Measurements from ENCODE around the gene AGAP1. TPM values are rescaled to one million over a fixed set of nuclear protein-coding genes. Genes with fewer than 3 reads are reported as not detected.

AGAP1 gene
- total RNA-seq, 2 experiments from 2014 or later, result 0.89 to 0.97 TPM

GRCh38 chr2:236113948-236114347, 620.1 kb downstream of the AGAP1 start:
- POLR2A ChIA-PET, result no interaction called here
- H3K9me3 Mint-ChIP-seq, result no peaks in the 10 kb centered on the region
- H3K36me3 Mint-ChIP-seq (ENCODE audit: low read depth), result no peaks in the 10 kb centered on the region
- H3K27ac Mint-ChIP-seq, result no peak overlapping the region
- peaks cover 15% of the 10 kb centered on the region for H3K27me3 Mint-ChIP-seq
- no peak overlapping the region for H3K4me3 Mint-ChIP-seq
- CTCF ChIA-PET, result no interaction called here
- no peaks in the 10 kb centered on the region for H3K4me1 Mint-ChIP-seq
- no peak for DNase-seq

- no peak for DNase-seq
- Mint-ChIP-seq H3K27ac (no peak overlapping the region), H3K27me3 (peaks cover 14% of the 10 kb centered on the region), H3K9me3 (no peaks in the 10 kb centered on the region), H3K4me1 (no peaks in the 10 kb centered on the region), H3K36me3 (ENCODE audit: low read depth) (no peaks in the 10 kb centered on the region), H3K4me3 (no peak overlapping the region)
- ChIA-PET POLR2A (no interaction called here), CTCF (no interaction called here)
These were observed 621.1 kb downstream of the AGAP1 start for GRCh38 chr2:236114959-236115358.

DNA sequence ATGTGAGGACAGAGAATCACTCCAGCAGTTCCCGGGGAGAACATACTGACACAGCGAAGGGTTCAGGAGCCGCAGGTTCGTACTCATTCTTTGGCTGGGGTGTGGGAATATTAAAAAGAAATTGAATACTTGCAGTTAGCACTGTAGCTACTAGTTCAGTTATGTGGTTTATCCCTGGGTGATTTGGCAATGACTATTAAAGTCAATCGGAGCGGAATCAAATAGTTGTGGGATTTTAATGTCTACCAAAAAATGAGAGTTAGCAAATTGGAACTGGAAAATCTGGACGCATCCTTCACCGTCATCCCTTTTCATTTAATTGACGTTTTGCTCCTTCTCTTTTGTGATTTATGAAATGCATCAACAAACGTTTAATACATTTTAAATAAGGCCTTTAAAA, 623.6 kb downstream of the AGAP1 start:
- POLR2A ChIA-PET, result no interaction called here
- Mint-ChIP-seq H3K27me3 (peaks cover 14% of the 10 kb centered on the region), H3K27ac (no peak overlapping the region), H3K36me3 (ENCODE audit: low read depth) (no peaks in the 10 kb centered on the region), H3K9me3 (no peaks in the 10 kb centered on the region), H3K4me3 (no peak overlapping the region), H3K4me1 (no peaks in the 10 kb centered on the region)
- DNase-seq, result no peak
- CTCF ChIA-PET, result no interaction called here

DNA sequence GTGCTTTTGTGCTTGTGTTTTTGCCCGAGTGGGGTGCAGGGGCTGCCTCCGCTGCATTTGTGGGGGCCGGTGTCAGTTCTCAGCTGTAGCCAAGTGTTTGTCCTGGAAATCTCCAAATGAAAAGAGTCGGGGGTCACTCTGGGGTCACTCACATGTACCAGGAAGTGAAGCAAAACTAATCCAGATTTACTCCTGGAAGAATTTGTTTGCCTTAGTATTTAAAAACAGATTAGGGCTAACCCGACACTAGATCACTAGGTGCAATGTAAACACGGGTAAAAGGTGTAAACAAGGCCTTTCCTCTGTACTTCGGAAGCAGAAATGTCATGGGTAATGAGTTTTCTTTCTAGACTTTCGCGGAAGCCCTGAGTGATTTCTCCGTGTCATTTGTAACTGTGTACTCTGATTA, 624.0 kb downstream of the AGAP1 start:
- POLR2A ChIA-PET, result no interaction called here
- Mint-ChIP-seq H3K4me3 (no peak overlapping the region), H3K4me1 (no peaks in the 10 kb centered on the region), H3K27ac (no peak overlapping the region), H3K9me3 (no peaks in the 10 kb centered on the region), H3K36me3 (ENCODE audit: low read depth) (no peaks in the 10 kb centered on the region), H3K27me3 (peaks cover 14% of the 10 kb centered on the region)
- DNase-seq, result no peak
- CTCF ChIA-PET, result no interaction called here

GRCh38 chr2:236119003-236119402, 625.2 kb downstream of the AGAP1 start:
- Mint-ChIP-seq H3K4me1 (no peaks in the 10 kb centered on the region), H3K4me3 (no peak overlapping the region), H3K27me3 (peaks cover 14% of the 10 kb centered on the region), H3K9me3 (no peaks in the 10 kb centered on the region), H3K36me3 (ENCODE audit: low read depth) (no peaks in the 10 kb centered on the region), H3K27ac (no peak overlapping the region)
- ChIA-PET POLR2A (no interaction called here), CTCF (no interaction called here)
- no peak for DNase-seq

DNA sequence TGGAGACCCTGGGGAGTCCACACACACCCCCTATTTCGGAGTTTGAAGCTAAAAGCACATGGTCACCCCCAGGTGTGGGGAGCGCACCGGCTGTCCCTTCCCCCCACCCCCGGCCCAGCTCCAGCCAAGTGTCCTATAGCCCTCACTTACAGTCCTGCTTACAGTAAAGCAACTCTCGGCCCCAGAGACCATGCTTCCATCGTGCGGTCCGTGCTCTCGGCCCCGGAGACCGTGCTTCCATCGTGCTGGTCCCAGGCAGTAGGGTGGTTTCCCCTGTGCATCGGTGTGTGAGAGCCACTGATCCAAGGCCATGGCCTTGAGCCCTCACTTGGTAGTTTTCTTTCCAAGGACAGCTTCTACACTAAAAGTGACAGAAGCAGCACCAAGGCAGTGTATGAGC, 625.6 kb downstream of the AGAP1 start:
- Mint-ChIP-seq H3K4me1 (no peaks in the 10 kb centered on the region), H3K27me3 (peaks cover 14% of the 10 kb centered on the region), H3K9me3 (no peaks in the 10 kb centered on the region), H3K27ac (no peak overlapping the region), H3K36me3 (ENCODE audit: low read depth) (no peaks in the 10 kb centered on the region), H3K4me3 (no peak overlapping the region)
- ChIA-PET CTCF (no interaction called here), POLR2A (no interaction called here)
- DNase-seq, result no peak

DNA sequence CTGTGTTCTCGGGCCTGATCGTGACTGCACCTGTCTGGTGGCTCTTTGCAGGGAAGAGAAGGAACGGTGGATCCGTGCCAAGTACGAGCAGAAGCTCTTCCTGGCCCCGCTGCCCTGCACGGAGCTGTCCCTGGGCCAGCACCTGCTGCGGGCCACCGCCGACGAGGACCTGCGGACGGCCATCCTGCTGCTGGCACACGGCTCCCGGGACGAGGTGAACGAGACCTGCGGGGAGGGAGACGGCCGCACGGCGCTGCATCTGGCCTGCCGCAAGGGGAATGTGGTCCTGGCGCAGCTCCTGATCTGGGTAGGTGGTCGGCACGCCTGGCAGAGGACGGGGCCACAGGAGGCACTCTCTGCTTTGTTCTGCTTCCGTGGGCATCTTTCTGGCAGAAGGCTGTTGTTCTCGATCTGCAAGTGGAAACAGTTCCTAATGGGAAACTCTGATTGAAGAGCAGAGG, 626.3 kb downstream of the AGAP1 start:
- POLR2A ChIA-PET, result no interaction called here
- no peaks in the 10 kb centered on the region for H3K4me1 Mint-ChIP-seq
- CTCF ChIA-PET, result no interaction called here
- H3K4me3 Mint-ChIP-seq, result no peak overlapping the region
- no peak overlapping the region for H3K27ac Mint-ChIP-seq
- no peak for DNase-seq
- H3K27me3 Mint-ChIP-seq, result peaks cover 14% of the 10 kb centered on the region
- no peaks in the 10 kb centered on the region for H3K9me3 Mint-ChIP-seq
- H3K36me3 Mint-ChIP-seq (ENCODE audit: low read depth), result no peaks in the 10 kb centered on the region

DNA sequence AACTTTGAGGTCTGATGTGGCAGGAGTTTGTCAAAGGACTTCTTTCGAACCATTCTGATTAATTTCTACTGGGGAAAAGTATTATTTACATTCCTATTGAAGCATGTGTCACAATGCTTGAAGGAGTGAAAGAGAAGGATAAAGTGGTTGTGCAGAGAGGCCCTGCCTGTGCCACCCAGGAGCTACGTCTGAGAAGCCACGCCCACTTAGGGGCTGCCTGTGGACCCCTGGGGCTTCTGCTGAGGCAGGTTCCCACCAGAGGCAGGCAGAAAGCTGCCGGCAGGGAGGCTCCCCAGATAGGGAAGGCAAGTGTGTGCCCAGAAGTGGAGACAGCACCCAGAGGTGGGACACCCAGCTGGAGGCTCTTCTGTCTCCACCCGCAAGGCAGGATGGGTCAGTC, 627.0 kb downstream of the AGAP1 start:
- Mint-ChIP-seq H3K36me3 (ENCODE audit: low read depth) (no peaks in the 10 kb centered on the region), H3K27ac (no peak overlapping the region), H3K27me3 (peaks cover 14% of the 10 kb centered on the region), H3K4me1 (no peaks in the 10 kb centered on the region), H3K9me3 (no peaks in the 10 kb centered on the region), H3K4me3 (no peak overlapping the region)
- no peak for DNase-seq
- ChIA-PET POLR2A (no interaction called here), CTCF (no interaction called here)

GRCh38 chr2:236121546-236121945, 627.7 kb downstream of the AGAP1 start:
- H3K9me3 Mint-ChIP-seq, result no peaks in the 10 kb centered on the region
- H3K27me3 Mint-ChIP-seq, result peaks cover 14% of the 10 kb centered on the region
- H3K36me3 Mint-ChIP-seq (ENCODE audit: low read depth), result no peaks in the 10 kb centered on the region
- DNase-seq, result no peak
- no peak overlapping the region for H3K4me3 Mint-ChIP-seq
- POLR2A ChIA-PET, result no interaction called here
- CTCF ChIA-PET, result no interaction called here
- no peak overlapping the region for H3K27ac Mint-ChIP-seq
- H3K4me1 Mint-ChIP-seq, result no peaks in the 10 kb centered on the region

DNA sequence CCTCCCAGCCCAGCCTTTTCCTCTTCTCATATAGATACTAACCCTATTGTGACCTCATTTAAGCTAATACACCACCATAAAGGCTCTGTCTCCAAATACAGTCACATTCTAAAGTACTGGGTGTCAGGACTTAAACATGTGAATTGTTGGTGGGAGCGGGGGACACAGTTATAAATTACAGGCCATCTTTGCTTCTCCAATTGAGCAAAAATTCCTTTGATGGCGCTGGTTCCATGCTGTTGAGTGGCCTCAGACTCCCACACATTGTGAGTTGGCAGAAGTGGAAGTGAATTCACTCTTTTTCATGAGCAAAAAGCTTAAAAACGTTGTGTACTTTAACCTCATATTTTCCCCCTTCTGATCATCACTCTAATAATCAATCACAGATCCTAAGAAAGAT, 628.4 kb downstream of the AGAP1 start:
- Mint-ChIP-seq H3K9me3 (no peaks in the 10 kb centered on the region), H3K4me3 (no peak overlapping the region), H3K27ac (no peak overlapping the region), H3K27me3 (peaks cover 13% of the 10 kb centered on the region), H3K4me1 (no peaks in the 10 kb centered on the region), H3K36me3 (ENCODE audit: low read depth) (no peaks in the 10 kb centered on the region)
- ChIA-PET CTCF (interaction anchor here (0.7 kb wide), 1 partner anchor 80 kb away, joined by 4 read pairs; no protein-coding TSS in a partner anchor), POLR2A (no interaction called here)
- no peak for DNase-seq

GRCh38 chr2:236123716-236124115, 629.9 kb downstream of the AGAP1 start:
- Mint-ChIP-seq H3K9me3 (no peaks in the 10 kb centered on the region), H3K27me3 (peaks cover 3% of the 10 kb centered on the region), H3K36me3 (ENCODE audit: low read depth) (no peaks in the 10 kb centered on the region), H3K4me1 (no peaks in the 10 kb centered on the region), H3K4me3 (no peak overlapping the region), H3K27ac (no peak overlapping the region)
- ChIA-PET POLR2A (no interaction called here), CTCF (no interaction called here)
- DNase-seq, result no peak

DNA sequence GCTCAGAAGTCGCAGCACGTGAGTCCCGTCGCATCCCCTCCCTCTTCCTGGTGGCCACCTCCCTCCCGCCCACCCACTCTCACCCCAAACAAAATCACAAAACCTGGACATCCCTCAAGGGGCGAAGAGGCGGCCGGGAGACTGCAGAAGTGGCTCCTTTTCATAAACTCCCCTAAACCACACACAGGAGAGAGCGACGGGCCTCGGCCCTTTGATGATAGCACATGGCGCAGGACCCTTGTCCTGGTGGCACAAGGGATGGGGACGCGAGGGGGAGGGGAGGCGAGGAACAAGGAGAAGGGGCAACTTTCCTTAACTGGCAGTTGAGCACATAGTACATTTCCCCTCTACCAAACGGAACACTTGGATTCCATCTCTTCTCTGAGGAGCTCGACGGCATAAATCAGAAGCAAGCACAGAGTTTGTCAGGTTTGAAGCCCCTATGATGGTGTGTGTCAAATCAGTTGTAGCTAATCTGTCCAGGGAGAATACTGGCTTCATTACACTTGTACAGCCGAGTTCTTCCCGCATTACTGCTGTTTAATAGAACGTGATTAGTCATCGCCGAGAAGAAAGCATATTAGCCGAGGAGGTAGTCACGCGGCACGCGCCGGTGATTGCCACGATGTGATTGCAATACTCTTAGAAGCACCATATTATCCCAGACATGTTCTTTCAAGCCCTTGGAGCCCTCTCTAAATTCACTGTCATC, 630.5 kb downstream of the AGAP1 start:
- POLR2A ChIA-PET, result no interaction called here

DNA sequence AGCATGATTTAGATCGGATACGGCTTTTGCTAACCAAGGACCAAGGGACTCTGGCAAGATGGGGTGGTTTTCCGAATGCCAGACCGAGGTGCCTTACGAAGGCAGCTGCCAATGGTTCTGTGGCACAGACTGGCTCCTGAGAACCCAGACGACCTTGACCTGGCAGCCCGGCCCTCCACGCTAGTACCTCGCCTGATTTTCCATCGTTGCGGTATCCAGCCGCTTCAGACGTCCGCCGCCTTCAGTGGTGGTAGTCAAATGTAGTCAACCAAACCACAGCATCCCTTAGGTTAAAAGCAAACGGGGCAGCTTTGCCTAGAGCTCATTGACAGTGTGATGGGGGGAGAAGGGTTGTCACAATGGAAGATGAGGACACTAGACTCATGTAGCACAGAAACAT, 631.7 kb downstream of the AGAP1 start:
- POLR2A ChIA-PET, result no interaction called here
- CTCF ChIA-PET, result no interaction called here
- no peak overlapping the region for H3K4me3 Mint-ChIP-seq
- no peaks in the 10 kb centered on the region for H3K27me3 Mint-ChIP-seq
- no peaks in the 10 kb centered on the region for H3K36me3 Mint-ChIP-seq (ENCODE audit: low read depth)
- no peaks in the 10 kb centered on the region for H3K9me3 Mint-ChIP-seq
- no peak overlapping the region for H3K27ac Mint-ChIP-seq
- no peak for DNase-seq
- no peaks in the 10 kb centered on the region for H3K4me1 Mint-ChIP-seq

More for the DNA sequence above, 630.5 kb downstream of the AGAP1 start:
- Mint-ChIP-seq H3K36me3 (ENCODE audit: low read depth) (no peaks in the 10 kb centered on the region), H3K9me3 (no peaks in the 10 kb centered on the region), H3K4me3 (no peak overlapping the region), H3K27me3 (no peaks in the 10 kb centered on the region), H3K27ac (no peak overlapping the region), H3K4me1 (no peaks in the 10 kb centered on the region)
- no peak for DNase-seq
- CTCF ChIA-PET, result no interaction called here

GRCh38 chr2:236127010-236127409, 633.2 kb downstream of the AGAP1 start:
- no peak for DNase-seq
- Mint-ChIP-seq H3K4me3 (no peak overlapping the region), H3K27me3 (no peaks in the 10 kb centered on the region), H3K36me3 (ENCODE audit: low read depth) (no peaks in the 10 kb centered on the region), H3K27ac (no peak overlapping the region), H3K4me1 (no peaks in the 10 kb centered on the region), H3K9me3 (no peaks in the 10 kb centered on the region)
- ChIA-PET CTCF (no interaction called here), POLR2A (no interaction called here)
